Ishikawa (cell line): Measurements from ENCODE around the gene CAST.

Experiments
- CEBPB ChIP-seq: IDR thresholded peaks from 2 replicates; pipeline ENCODE4 v1.6.1; 2012
- CREB1 ChIP-seq: IDR thresholded peaks from 2 replicates; pipeline ENCODE4 v1.6.1; 2012; ENCODE audit warnings: low read depth
- EP300 ChIP-seq: IDR thresholded peaks from 2 replicates; pipeline ENCODE4 v1.6.1; 2012; ENCODE audit warnings: borderline replicate concordance
- FOXM1 ChIP-seq: IDR thresholded peaks from 2 replicates; pipeline ENCODE4 v1.6.1; 2012; ENCODE audit warnings: low read depth, borderline replicate concordance
- RAD21 ChIP-seq: IDR thresholded peaks from 2 replicates; pipeline ENCODE4 v1.6.1; 2012; ENCODE audit warnings: low read depth
- REST ChIP-seq: IDR thresholded peaks from 2 replicates; pipeline ENCODE4 v1.6.1; 2012; ENCODE audit warnings: low read depth, mild to moderate bottlenecking
- TAF1 ChIP-seq: IDR thresholded peaks from 2 replicates; pipeline ENCODE4 v1.6.1; 2012; ENCODE audit warnings: low read depth, mild to moderate bottlenecking
- TEAD4 ChIP-seq: IDR thresholded peaks from 2 replicates; pipeline ENCODE4 v1.6.1; 2012
- TF ChIP-seq, protein P1 (sequence below): IDR thresholded peaks from 2 replicates; pipeline ENCODE4 v1.6.1; 2012

- no peak for TF ChIP-seq TAF1
- no peak for TF ChIP-seq FOXM1
- no peak for TF ChIP-seq REST
- TF ChIP-seq RAD21 = no peak
- TF ChIP-seq, protein P1, sequence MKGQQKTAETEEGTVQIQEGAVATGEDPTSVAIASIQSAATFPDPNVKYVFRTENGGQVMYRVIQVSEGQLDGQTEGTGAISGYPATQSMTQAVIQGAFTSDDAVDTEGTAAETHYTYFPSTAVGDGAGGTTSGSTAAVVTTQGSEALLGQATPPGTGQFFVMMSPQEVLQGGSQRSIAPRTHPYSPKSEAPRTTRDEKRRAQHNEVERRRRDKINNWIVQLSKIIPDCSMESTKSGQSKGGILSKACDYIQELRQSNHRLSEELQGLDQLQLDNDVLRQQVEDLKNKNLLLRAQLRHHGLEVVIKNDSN = no peak
- TF ChIP-seq TEAD4 = no peak
- TF ChIP-seq EP300 = no peak
- TF ChIP-seq CREB1 = no peak
- TF ChIP-seq CEBPB = peak; percentile 69; the same call in 1 of the 2 replicates
These were observed 52.8 kb downstream of the CAST start for GRCh38 chr5:96714951-96715451.
